Measurements from ENCODE around the gene IL16. TPM values are rescaled to one million over a fixed set of nuclear protein-coding genes. Genes with fewer than 3 reads are reported as not detected.

Gene IL16
- total and polyA plus RNA-seq, 4 experiments from 2014 or later, result 190 to 400 (median 362) TPM

GRCh38 chr15:81255315-81255957, 58.8 kb downstream of the IL16 start:
- intact Hi-C loops (cut with micrococcal nuclease), result no loop called here
- no peak overlapping the region for H3K27ac ChIP-seq (ENCODE audit: low read depth, low read length)

GRCh38 chr15:81255958-81256320, 59.3 kb downstream of the IL16 start:
- POLR2A ChIA-PET (ENCODE audit: partially characterized antibody), result no interaction called here
- CTCF ChIA-PET (ENCODE audit: partially characterized antibody), result interaction anchor here (6.7 kb wide), 1 partner anchor 11 kb away, joined by 55 read pairs; no protein-coding TSS in a partner anchor
- H3K36me3 Mint-ChIP-seq, result no peaks in the 10 kb centered on the region
- peaks cover 0 to 5% (median 0%) of the 10 kb centered on the region in 8 donors for H3K9me3 Mint-ChIP-seq
- H3K4me1 Mint-ChIP-seq, result no peaks in the 10 kb centered on the region
- Histone ChIP-seq H3K4me1 (ENCODE audit: insufficient read depth, low read length) (no peaks in the 10 kb centered on the region), H3K4me3 (ENCODE audit: low read length in 2 of 2) (no peak overlapping the region), H3K36me3 (ENCODE audit: insufficient read depth, low read length) (no peaks in the 10 kb centered on the region), H3K9me3 (ENCODE audit: control insufficient read depth in 1 of 2, low read length in 2 of 2) (no peaks in the 10 kb centered on the region), H3K27ac (ENCODE audit: low read depth, low read length) (no peak overlapping the region), H3K27me3 (ENCODE audit: insufficient read depth, low read length) (no peaks in the 10 kb centered on the region)
- no peak overlapping the region for H3K4me3 Mint-ChIP-seq
- intact Hi-C loops (cut with micrococcal nuclease), result no loop called here
- no peak for DNase-seq
- peaks cover 11 to 17% of the 10 kb centered on the region in 2 donors for H3K27me3 Mint-ChIP-seq
- H3K27ac Mint-ChIP-seq, result no peak overlapping the region

More at GRCh38 chr15:81255315-81255957, 58.8 kb downstream of the IL16 start:
- no peaks in the 10 kb centered on the region for H3K4me1 ChIP-seq (ENCODE audit: insufficient read depth, low read length)
- peak overlapping the region in 1 of 7 donors; percentile 38 for H3K27ac Mint-ChIP-seq
- peaks cover 0 to 8% (median 0%) of the 10 kb centered on the region in 8 donors for H3K9me3 Mint-ChIP-seq
- ChIA-PET CTCF (ENCODE audit: partially characterized antibody) (interaction anchor here (1.1 to 6.7 kb wide), 2 partner anchors 9 to 12 kb away, joined by 3 to 55 read pairs; no protein-coding TSS in a partner anchor), POLR2A (ENCODE audit: partially characterized antibody) (no interaction called here)
- no peaks in the 10 kb centered on the region for H3K4me1 Mint-ChIP-seq
- no peaks in the 10 kb centered on the region for H3K36me3 Mint-ChIP-seq
- H3K4me3 ChIP-seq (ENCODE audit: low read length in 2 of 2), result no peak overlapping the region
- peaks cover 12 to 18% of the 10 kb centered on the region in 2 donors for H3K27me3 Mint-ChIP-seq
- no peak for DNase-seq
- no peaks in the 10 kb centered on the region for H3K36me3 ChIP-seq (ENCODE audit: insufficient read depth, low read length)
- H3K4me3 Mint-ChIP-seq, result no peak overlapping the region
- no peaks in the 10 kb centered on the region for H3K27me3 ChIP-seq (ENCODE audit: insufficient read depth, low read length)
- no peaks in the 10 kb centered on the region for H3K9me3 ChIP-seq (ENCODE audit: control insufficient read depth in 1 of 2, low read length in 2 of 2)

DNA sequence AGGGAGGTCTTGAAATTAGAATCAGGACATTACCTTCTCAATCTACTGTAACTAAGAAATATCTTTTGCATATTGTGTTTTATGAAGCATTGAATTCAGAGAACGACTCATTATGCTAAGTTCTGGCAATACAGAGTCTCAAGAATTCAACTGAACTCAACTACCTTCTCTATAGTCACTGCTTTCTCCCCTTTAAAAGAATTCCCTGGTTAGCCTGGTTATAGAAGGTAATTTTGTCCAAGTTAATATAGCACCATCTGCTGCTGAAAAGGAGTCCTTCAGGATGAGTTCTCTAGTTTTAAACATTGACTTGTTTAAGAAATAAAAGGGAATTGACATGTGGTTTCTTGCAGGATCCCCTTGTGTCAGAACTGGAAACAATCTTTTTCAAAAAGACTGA, 60.2 kb downstream of the IL16 start:
- peaks cover 8 to 16% of the 10 kb centered on the region in 2 donors for H3K27me3 Mint-ChIP-seq
- Histone ChIP-seq H3K4me1 (ENCODE audit: insufficient read depth, low read length) (no peaks in the 10 kb centered on the region), H3K9me3 (ENCODE audit: control insufficient read depth in 1 of 2, low read length in 2 of 2) (no peaks in the 10 kb centered on the region), H3K4me3 (ENCODE audit: low read length in 2 of 2) (no peak overlapping the region), H3K36me3 (ENCODE audit: insufficient read depth, low read length) (no peaks in the 10 kb centered on the region), H3K27ac (ENCODE audit: low read depth, low read length) (no peak overlapping the region), H3K27me3 (ENCODE audit: insufficient read depth, low read length) (no peaks in the 10 kb centered on the region)
- no peaks in the 10 kb centered on the region for H3K4me1 Mint-ChIP-seq
- no peak overlapping the region for H3K27ac Mint-ChIP-seq
- POLR2A ChIA-PET (ENCODE audit: partially characterized antibody), result no interaction called here
- H3K9me3 Mint-ChIP-seq, result no peaks in the 10 kb centered on the region
- CTCF ChIA-PET (ENCODE audit: partially characterized antibody), result interaction anchor here (1.0 to 6.7 kb wide), 2 partner anchors 10 to 101 kb away, joined by 3 to 55 read pairs; no protein-coding TSS in a partner anchor
- H3K36me3 Mint-ChIP-seq, result no peaks in the 10 kb centered on the region
- no peak for DNase-seq
- no peak overlapping the region for H3K4me3 Mint-ChIP-seq
- intact Hi-C loops (cut with micrococcal nuclease), result no loop called here

- Mint-ChIP-seq H3K36me3 (no peaks in the 10 kb centered on the region), H3K27ac (no peak overlapping the region), H3K4me1 (no peaks in the 10 kb centered on the region), H3K4me3 (no peak overlapping the region), H3K9me3 (no peaks in the 10 kb centered on the region), H3K27me3 (peaks cover 6 to 15% of the 10 kb centered on the region in 2 donors)
- H3K4me3 ChIP-seq (ENCODE audit: low read length in 2 of 2), result no peak overlapping the region
- H3K27me3 ChIP-seq (ENCODE audit: insufficient read depth, low read length), result no peaks in the 10 kb centered on the region
- ChIA-PET POLR2A (ENCODE audit: partially characterized antibody) (no interaction called here), CTCF (ENCODE audit: partially characterized antibody) (interaction anchor here (1.0 to 6.7 kb wide), 2 partner anchors 10 to 102 kb away, joined by 3 to 55 read pairs; no protein-coding TSS in a partner anchor)
- no peak overlapping the region for H3K27ac ChIP-seq (ENCODE audit: low read depth, low read length)
- no peaks in the 10 kb centered on the region for H3K36me3 ChIP-seq (ENCODE audit: insufficient read depth, low read length)
- no peaks in the 10 kb centered on the region for H3K4me1 ChIP-seq (ENCODE audit: insufficient read depth, low read length)
- intact Hi-C loops (cut with micrococcal nuclease), result no loop called here
- no peak for DNase-seq
- H3K9me3 ChIP-seq (ENCODE audit: control insufficient read depth in 1 of 2, low read length in 2 of 2), result no peaks in the 10 kb centered on the region
Observed at GRCh38 chr15:81257435-81257834, 60.8 kb downstream of the IL16 start.

GRCh38 chr15:81258455-81258854, 61.8 kb downstream of the IL16 start:
- no peaks in the 10 kb centered on the region for H3K9me3 Mint-ChIP-seq
- H3K4me1 Mint-ChIP-seq, result no peaks in the 10 kb centered on the region
- no peak for DNase-seq
- H3K4me3 ChIP-seq (ENCODE audit: low read length in 2 of 2), result no peak overlapping the region
- no peaks in the 10 kb centered on the region for H3K9me3 ChIP-seq (ENCODE audit: control insufficient read depth in 1 of 2, low read length in 2 of 2)
- H3K4me3 Mint-ChIP-seq, result no peak overlapping the region
- no peaks in the 10 kb centered on the region for H3K27me3 ChIP-seq (ENCODE audit: insufficient read depth, low read length)
- no peaks in the 10 kb centered on the region for H3K4me1 ChIP-seq (ENCODE audit: insufficient read depth, low read length)
- H3K36me3 ChIP-seq (ENCODE audit: insufficient read depth, low read length), result no peaks in the 10 kb centered on the region
- no peak overlapping the region for H3K27ac ChIP-seq (ENCODE audit: low read depth, low read length)
- CTCF ChIA-PET (ENCODE audit: partially characterized antibody), result interaction anchor here (6.7 kb wide), 1 partner anchor 9 kb away, joined by 55 read pairs; no protein-coding TSS in a partner anchor
- H3K27ac Mint-ChIP-seq, result no peak overlapping the region
- POLR2A ChIA-PET (ENCODE audit: partially characterized antibody), result no interaction called here
- intact Hi-C loops (cut with micrococcal nuclease), result no loop called here
- peaks cover 6 to 13% of the 10 kb centered on the region in 2 donors for H3K27me3 Mint-ChIP-seq
- H3K36me3 Mint-ChIP-seq, result no peaks in the 10 kb centered on the region

DNA sequence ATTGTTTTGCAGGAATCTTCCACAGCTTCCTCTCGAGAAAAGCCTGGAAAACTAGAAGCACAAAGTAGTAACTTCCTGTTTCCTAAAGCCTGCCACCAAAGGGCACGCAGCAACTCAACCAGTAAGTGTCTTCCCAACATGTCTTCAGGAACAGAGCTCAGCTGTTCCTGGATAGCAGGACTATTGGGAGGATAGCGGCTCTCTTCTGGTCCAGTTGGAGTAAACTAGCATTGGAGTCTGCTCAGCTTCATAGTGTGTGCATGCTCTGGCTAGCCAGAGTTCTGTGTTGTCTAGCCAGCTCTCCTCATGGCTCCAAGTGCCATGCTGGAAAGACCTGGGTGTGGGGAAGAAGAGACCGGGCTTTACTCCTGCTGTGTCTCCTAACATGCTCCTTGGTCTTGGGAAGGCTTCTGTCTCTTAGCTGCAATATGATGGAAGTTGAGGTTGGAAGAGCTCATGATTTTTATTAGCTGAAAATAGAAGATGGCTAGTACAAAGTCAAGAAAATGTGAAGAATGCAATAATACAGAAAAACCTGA, 63.1 kb downstream of the IL16 start:
- Histone ChIP-seq H3K27me3 (ENCODE audit: insufficient read depth, low read length) (no peaks in the 10 kb centered on the region), H3K4me1 (ENCODE audit: insufficient read depth, low read length) (no peaks in the 10 kb centered on the region), H3K27ac (ENCODE audit: low read depth, low read length) (no peak overlapping the region), H3K9me3 (ENCODE audit: control insufficient read depth in 1 of 2, low read length in 2 of 2) (no peaks in the 10 kb centered on the region), H3K36me3 (ENCODE audit: insufficient read depth, low read length) (no peaks in the 10 kb centered on the region), H3K4me3 (ENCODE audit: low read length in 2 of 2) (no peak overlapping the region)
- Mint-ChIP-seq H3K27ac (no peak overlapping the region), H3K27me3 (peaks cover 5 to 13% of the 10 kb centered on the region in 2 donors), H3K36me3 (no peaks in the 10 kb centered on the region), H3K9me3 (no peaks in the 10 kb centered on the region), H3K4me3 (no peak overlapping the region), H3K4me1 (no peaks in the 10 kb centered on the region)
- DNase-seq, result no peak
- ChIA-PET POLR2A (ENCODE audit: partially characterized antibody) (no interaction called here), CTCF (ENCODE audit: partially characterized antibody) (interaction anchor here (1.2 to 1.5 kb wide), 2 partner anchors 74 to 104 kb away, joined by 3 to 7 read pairs; no protein-coding TSS in a partner anchor)
- intact Hi-C loops (cut with micrococcal nuclease), result no loop called here

DNA sequence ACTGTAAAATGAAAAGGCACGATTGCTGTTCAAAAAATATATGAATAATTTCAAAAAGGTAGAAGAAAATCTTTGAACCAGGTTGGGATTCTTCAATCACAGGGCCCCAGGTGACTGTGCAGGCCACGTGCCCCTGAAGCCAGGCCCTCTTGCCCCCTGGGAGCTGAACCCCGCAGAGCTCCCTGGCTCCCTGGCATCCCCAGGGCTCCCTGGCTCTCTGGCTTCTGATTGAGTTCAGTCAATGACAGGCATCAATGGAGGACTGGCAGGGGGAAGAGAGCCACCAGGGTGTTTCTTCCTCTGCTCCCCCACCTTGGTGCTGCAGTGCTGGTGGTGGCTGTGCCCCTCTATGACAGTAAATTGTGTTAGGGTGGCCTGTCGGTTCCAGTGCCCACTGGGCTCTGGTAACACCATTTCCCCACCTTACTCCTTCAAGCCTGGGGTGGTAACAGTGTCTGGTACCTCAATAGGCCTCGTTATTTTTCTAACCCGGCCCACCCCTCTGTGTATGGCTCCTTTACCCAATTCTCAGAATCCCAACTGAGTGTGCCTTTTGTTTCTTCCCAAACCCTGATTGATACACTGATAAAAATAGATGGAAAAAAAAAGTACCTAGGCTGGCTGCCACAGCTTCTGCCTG, 64.6 kb downstream of the IL16 start:
- intact Hi-C loops (cut with micrococcal nuclease), result no loop called here
- DNase-seq, result no peak
- Mint-ChIP-seq H3K27me3 (peaks cover 5 to 9% of the 10 kb centered on the region in 2 donors), H3K27ac (no peak overlapping the region), H3K4me3 (no peak overlapping the region), H3K9me3 (no peaks in the 10 kb centered on the region), H3K4me1 (peaks cover 9 to 11% (median 10%) of the 10 kb centered on the region in 4 donors), H3K36me3 (no peaks in the 10 kb centered on the region)
- no peaks in the 10 kb centered on the region for H3K27me3 ChIP-seq (ENCODE audit: insufficient read depth, low read length)
- H3K36me3 ChIP-seq (ENCODE audit: insufficient read depth, low read length), result no peaks in the 10 kb centered on the region
- ChIA-PET POLR2A (ENCODE audit: partially characterized antibody) (no interaction called here), CTCF (ENCODE audit: partially characterized antibody) (interaction anchor here (1.2 kb wide), 1 partner anchor 73 kb away, joined by 3 read pairs; no protein-coding TSS in a partner anchor)
- H3K9me3 ChIP-seq (ENCODE audit: control insufficient read depth in 1 of 2, low read length in 2 of 2), result no peaks in the 10 kb centered on the region
- H3K4me3 ChIP-seq (ENCODE audit: low read length in 2 of 2), result no peak overlapping the region
- no peak overlapping the region for H3K27ac ChIP-seq (ENCODE audit: low read depth, low read length)
- H3K4me1 ChIP-seq (ENCODE audit: insufficient read depth, low read length), result peaks cover 10% of the 10 kb centered on the region

Measured in CD4-positive, alpha-beta memory T cell (primary cell).